Skin epidermis (tissue), 12 donors: ENCODE measurements around the gene KPTN.
"Not testable (repeated sequence)": the region's sequence is repeated elsewhere in the genome, so short reads cannot be mapped to it uniquely, and the experiment has no call there.

ENCODE experiments used
- H3K27ac ChIP-seq, 21 experiments: fragments of 200-600 bp; sonication (generic) in 11 of 21; one replicate each; pipeline ENCODE4 v1.5.0; 2020; ENCODE audit warnings: mild to moderate bottlenecking in 3 of 21, inconsistent platforms in 2 of 21, moderate library complexity in 2 of 21
- H3K4me3 ChIP-seq, 7 experiments: fragments of 200-600 bp; sonication (generic) in 2 of 7; one replicate each; pipeline ENCODE4 v1.5.0; 2020; ENCODE audit warnings: inconsistent platforms in 2 of 7, mild to moderate bottlenecking in 2 of 7, moderate library complexity in 1 of 7

KPTN gene

DNA sequence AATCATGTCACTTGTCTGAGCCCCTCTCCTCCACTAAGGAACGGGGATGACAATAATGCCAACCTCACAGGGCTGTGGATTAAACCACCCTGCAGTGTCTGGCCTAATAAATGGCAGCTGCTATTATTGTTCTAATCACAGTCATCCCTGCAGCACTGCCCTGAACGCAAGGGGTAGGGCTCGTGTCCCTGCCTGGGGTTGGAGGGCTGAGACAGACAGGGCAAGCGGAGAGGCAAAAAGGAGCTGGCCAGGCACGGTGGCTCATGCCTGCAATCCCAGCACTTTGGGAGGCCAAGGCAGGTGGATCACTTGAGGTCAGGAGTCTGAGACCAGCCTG lies 10.2 kb upstream of the KPTN start:
- Histone ChIP-seq H3K27ac (no peak overlapping the region), H3K4me3 (no peak overlapping the region)

DNA sequence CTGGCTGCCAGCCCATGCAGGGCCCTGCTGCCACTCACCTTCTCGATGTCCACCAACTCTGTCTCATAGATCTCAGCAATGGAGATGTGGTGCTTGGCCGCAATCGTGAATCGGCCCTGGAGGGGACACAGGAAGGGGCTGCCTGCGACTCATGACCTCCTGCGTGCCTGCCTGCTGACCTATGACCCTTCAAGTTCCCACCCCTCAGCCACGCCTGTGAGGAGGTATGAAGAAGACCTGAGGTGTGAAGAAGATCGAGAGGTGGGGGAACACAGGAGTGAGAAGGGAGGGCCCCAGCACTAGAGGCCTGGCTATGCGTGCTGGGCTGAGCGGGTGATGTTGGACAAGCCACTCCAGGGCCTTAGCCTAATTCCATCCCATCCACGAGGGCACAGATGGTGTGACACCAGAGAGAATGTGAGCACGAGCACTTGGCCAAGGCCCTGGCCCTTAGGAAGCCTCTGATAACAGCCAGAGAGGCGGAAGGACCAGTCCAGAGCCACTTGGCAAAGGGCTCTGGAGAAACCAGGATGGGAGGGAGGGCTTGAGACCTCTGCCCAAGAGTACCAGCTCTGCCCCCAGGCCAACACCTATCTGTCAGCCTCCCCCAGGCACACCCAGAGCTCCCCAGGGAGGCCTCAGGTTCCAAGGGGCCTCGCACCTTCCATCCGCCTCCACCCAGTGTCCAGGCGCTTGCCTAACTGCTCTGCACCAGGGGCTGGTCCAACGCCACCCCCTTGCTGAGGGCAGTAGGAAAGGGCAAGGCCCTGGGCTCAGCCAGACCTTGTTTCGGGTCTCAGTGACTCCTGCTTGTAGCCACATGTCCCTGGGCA lies 9.6 kb upstream of the KPTN start:
- H3K4me3 ChIP-seq = no peak overlapping the region
- peak overlapping the region in 1 of 21 experiments; percentile 17 for H3K27ac ChIP-seq

- H3K27ac ChIP-seq = no peak overlapping the region
- no peak overlapping the region for H3K4me3 ChIP-seq
Measured at GRCh38 chr19:47492571-47493377, 8.8 kb upstream of the KPTN start.

- no peak overlapping the region for H3K27ac ChIP-seq
- H3K4me3 ChIP-seq = no peak overlapping the region
Measured at GRCh38 chr19:47492137-47492533, 8.1 kb upstream of the KPTN start.

GRCh38 chr19:47491358-47492136 lies 7.5 kb upstream of the KPTN start:
- no peak overlapping the region for H3K4me3 ChIP-seq
- peak overlapping the region in 1 of 21 experiments; percentile 17 for H3K27ac ChIP-seq

- Histone ChIP-seq H3K27ac (peak overlapping the region in 3 of 21 experiments; percentile 3 to 17 (median 7)), H3K4me3 (no peak overlapping the region)
Measured at GRCh38 chr19:47490847-47491246, 6.8 kb upstream of the KPTN start.

- H3K4me3 ChIP-seq = no peak overlapping the region
- H3K27ac ChIP-seq = no peak overlapping the region
Measured at GRCh38 chr19:47490031-47490430, 6.0 kb upstream of the KPTN start.

DNA sequence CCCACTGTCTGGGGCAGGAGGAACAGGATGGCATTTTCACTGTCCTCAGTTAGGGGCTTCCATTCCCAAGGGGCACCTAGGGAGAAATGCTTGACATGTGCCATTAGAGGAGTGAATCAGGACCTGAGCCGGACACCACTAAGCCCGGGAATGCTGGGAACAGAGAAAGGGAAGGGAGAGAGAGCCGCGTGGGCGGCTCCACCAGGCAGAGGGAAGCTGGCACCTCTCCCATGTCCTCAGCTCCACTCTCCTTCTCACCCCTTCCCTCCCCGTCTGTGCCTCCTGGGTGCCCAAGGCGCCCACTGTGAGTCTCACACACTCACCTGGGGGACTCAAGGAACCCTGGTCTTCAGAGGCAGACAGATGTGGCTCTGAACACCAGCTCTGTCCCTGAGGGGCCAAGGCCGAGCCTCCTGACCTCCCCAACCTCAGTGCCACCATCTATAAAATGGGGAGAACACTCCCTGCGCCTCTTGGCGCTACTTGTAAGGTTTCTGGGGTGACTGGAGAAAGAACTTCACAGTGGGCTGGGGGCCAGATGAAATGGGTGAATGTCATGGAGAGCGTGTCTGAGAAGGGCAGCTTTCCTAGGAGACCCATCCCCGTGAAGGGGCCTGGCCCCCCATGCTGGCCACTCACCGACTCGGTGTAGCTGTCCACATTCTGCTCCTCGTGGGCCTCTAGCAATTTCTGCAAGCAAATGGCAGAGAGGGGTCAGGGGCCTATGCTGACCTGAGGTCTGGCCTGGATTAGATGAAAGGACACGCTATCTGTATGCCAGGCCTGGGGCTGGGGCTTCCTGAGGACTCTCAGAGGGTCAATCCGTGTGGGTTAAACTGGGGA lies 5.3 kb upstream of the KPTN start:
- Histone ChIP-seq H3K27ac (no peak overlapping the region), H3K4me3 (no peak overlapping the region)

GRCh38 chr19:47487551-47488515 lies 3.8 kb upstream of the KPTN start:
- Histone ChIP-seq H3K27ac (no peak overlapping the region), H3K4me3 (no peak overlapping the region)

- Histone ChIP-seq H3K27ac (no peak overlapping the region), H3K4me3 (no peak overlapping the region)
Measured at GRCh38 chr19:47486900-47487299, 2.9 kb upstream of the KPTN start.

DNA sequence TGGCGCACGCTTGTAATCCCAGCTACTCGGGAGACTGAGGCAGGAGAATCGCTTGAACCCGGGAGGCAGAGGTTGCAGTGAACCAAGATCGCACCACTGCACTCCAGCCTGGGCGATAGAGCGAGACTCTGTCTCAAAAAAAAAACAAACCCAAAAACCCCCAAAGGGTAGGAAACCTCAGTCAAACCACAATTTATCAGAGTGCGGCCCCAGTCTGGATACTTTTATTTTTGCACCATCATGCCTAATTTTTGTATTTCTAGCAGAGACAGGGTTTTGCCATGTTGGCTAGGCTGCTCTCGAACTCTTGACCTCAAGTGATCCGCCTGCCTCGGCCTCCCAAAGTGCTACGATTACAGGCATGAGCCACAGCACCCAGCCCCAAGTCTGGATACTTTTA lies 2.2 kb upstream of the KPTN start:
- H3K27ac ChIP-seq, H3K4me3 ChIP-seq: not testable (repeated sequence)

- no peak overlapping the region for H3K4me3 ChIP-seq
Measured at GRCh38 chr19:47485210-47485609, 1.2 kb upstream of the KPTN start.

DNA sequence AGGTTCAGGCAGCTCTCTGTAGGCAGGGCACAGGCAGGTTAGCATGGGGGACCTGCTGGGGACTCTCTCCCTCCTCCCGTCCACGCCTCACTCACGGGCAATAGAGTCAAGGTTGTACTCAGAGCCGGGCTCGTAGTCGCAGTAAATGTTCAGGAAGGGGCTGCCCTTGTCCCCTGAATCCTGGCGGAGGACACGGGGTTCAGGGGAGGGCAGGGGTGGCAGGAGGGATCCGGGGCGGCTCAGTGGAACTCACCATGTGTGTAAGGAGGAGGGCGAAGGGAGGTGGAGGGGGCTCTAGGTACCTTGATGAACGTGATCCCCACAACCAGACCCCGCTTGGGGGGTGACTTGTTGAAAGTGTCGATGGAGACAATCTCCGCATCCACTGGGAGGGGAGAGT lies 819 bp downstream of the KPTN start:
- H3K27ac ChIP-seq = no peak overlapping the region
- H3K4me3 ChIP-seq = peak overlapping the region in 3 of 7 experiments; percentile 52 to 69 (median 53)

More at GRCh38 chr19:47485210-47485609, 1.2 kb upstream of the KPTN start:
- peak overlapping the region in 8 of 21 experiments; percentile 90 to 99 (median 94) for H3K27ac ChIP-seq

GRCh38 chr19:47481460-47482052 lies 2.5 kb downstream of the KPTN start:
- Histone ChIP-seq H3K4me3 (no peak overlapping the region), H3K27ac (no peak overlapping the region)

- no peak overlapping the region for H3K27ac ChIP-seq
- no peak overlapping the region for H3K4me3 ChIP-seq
Measured at GRCh38 chr19:47480658-47481057, 3.4 kb downstream of the KPTN start.

DNA sequence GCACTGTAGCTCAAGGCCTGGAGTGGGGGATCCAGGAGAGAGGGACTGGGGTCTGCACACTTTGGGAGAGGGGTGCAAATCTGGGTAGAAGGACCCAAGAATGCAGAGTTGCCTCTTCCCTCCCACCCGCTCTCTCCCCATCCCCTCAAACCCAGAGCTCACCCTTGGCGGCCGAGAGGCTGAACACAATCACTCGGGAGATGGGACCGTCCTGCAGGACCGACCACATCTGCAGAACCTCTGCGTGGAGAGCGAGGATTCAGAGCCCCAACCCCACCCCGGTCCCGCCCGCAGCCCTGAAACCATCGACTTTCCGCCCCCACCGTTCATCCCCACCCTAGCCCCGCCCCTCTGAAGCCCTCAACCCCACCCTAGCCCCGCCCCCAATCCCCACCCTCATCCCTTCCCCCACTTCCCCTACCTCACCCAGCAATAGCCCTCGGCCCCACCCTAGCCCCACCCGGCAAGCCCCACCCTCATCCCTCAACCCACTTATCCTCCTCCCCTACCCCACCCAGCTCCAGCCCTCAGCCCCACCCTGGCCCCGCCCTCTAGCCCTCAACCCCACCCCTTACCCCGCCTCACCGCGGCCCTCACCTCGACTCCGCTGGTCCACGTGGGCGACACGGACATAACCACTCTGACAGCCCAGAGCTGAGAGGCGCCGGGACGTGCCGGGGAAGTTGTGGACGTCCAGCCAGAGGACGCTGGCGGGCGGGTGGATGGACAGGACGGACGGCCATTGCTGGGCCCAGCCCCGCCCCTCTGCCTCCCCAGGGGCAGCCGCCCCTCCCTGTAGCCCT lies 4.1 kb downstream of the KPTN start:
- no peak overlapping the region for H3K27ac ChIP-seq
- H3K4me3 ChIP-seq = no peak overlapping the region

DNA sequence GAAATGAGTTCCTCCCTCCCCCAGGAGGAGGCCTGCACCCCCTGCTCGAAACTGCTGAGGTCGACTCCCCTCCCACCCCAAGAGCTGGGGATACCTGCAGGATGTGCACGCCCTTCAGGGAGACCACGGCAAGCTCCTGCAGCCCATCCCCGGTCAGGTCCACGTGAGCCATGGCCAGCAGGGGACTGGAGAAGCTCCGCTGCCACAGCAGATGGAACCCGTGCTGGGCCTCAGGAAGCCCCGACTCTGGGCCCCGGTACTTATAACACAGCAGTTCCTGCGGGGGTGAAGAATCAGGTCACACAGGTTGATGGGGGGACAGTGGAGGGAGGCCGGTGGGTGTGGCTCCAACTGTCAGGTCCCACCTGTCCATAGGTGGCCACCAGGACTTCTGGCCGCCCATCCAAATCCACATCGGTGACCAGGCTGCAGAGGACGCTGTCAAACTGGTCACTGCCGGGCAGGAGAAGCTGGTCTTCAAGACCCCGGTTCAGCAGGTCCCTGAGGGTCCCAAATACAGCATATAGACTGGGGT lies 7.5 kb downstream of the KPTN start:
- Histone ChIP-seq H3K27ac (no peak overlapping the region), H3K4me3 (no peak overlapping the region)
